ENCODE results near the gene HOXA5. TPM values are rescaled to one million over a fixed set of nuclear protein-coding genes. Genes with fewer than 3 reads are reported as not detected.

HOXA5 gene
- total RNA-seq, 3 donors from 2014 or later = 16.1 to 26.6 (median 23.8) TPM

GRCh38 chr7:27156508-27156898, 13.0 kb upstream of the HOXA5 start, which contains the start of gene HOXA7:
Gene HOXA7 (minus strand): TSS chr7:27156675. CDS start chr7:27156545, 130 bp downstream.
- DNase-seq = peak; percentile 77 to 84 (median 80)
- intact Hi-C loops (cut with DNase I, micrococcal nuclease) = loop anchor here in 1 of 2 donors (10.0 kb wide), 1 partner anchor 782 kb away; no protein-coding TSS in a partner anchor
- no peak for TF ChIP-seq CTCF (IDR thresholded peaks at IDR 0.05)

GRCh38 chr7:27155816-27156507, 12.5 kb upstream of the HOXA5 start:
- ATAC-seq = peak; percentile 32
- H3K4me1 ChIP-seq (ENCODE audit: low read depth) = peaks cover 35% of the 10 kb centered on the region

More at GRCh38 chr7:27156508-27156898, 13.0 kb upstream of the HOXA5 start, which contains the start of gene HOXA7:
- ATAC-seq = no peak
- H3K36me3 ChIP-seq (ENCODE audit: low read depth) = no peaks in the 10 kb centered on the region
- peaks cover 35% of the 10 kb centered on the region for H3K4me1 ChIP-seq (ENCODE audit: low read depth)
- H3K4me3 ChIP-seq = peak within 1 kb of the TSS; percentile 36
- H3K9me3 ChIP-seq = no peaks in the 10 kb centered on the region

GRCh38 chr7:27154901-27155815, 11.7 kb upstream of the HOXA5 start:
- Histone ChIP-seq H3K36me3 (ENCODE audit: low read depth) (no peaks in the 10 kb centered on the region), H3K9me3 (no peaks in the 10 kb centered on the region), H3K4me1 (ENCODE audit: low read depth) (peaks cover 35% of the 10 kb centered on the region), H3K4me3 (no peak overlapping the region)
- DNase-seq (peak in 2 of 3 donors; percentile 66 to 71), ATAC-seq (no peak)
- no peak for TF ChIP-seq CTCF (IDR thresholded peaks at IDR 0.05)
- intact Hi-C loops (cut with DNase I, micrococcal nuclease) = loop anchor here in 1 of 2 donors (10.0 kb wide), 1 partner anchor 780 kb away; no protein-coding TSS in a partner anchor

More at GRCh38 chr7:27155816-27156507, 12.5 kb upstream of the HOXA5 start:
- H3K4me3 ChIP-seq = peak overlapping the region; percentile 36
- H3K36me3 ChIP-seq (ENCODE audit: low read depth) = no peaks in the 10 kb centered on the region
- intact Hi-C loops (cut with DNase I, micrococcal nuclease) = loop anchor here in 1 of 2 donors (10.0 kb wide), 1 partner anchor 781 kb away; no protein-coding TSS in a partner anchor
- no peaks in the 10 kb centered on the region for H3K9me3 ChIP-seq
- no peak for TF ChIP-seq CTCF (IDR thresholded peaks at IDR 0.05)
- DNase-seq = peak in 2 of 3 donors; percentile 75 to 76

- no peak overlapping the region for H3K4me3 ChIP-seq
- no peaks in the 10 kb centered on the region for H3K9me3 ChIP-seq
- DNase-seq (peak in 1 of 3 donors; percentile 48), ATAC-seq (no peak)
- no peak for TF ChIP-seq CTCF (IDR thresholded peaks at IDR 0.05)
- no peaks in the 10 kb centered on the region for H3K36me3 ChIP-seq (ENCODE audit: low read depth)
- peaks cover 37% of the 10 kb centered on the region for H3K4me1 ChIP-seq (ENCODE audit: low read depth)
- intact Hi-C loops (cut with DNase I, micrococcal nuclease) = loop anchor here in 1 of 2 donors (10.0 kb wide), 1 partner anchor 780 kb away; no protein-coding TSS in a partner anchor
These were observed 10.9 kb upstream of the HOXA5 start for GRCh38 chr7:27154369-27154768.

- TF ChIP-seq CTCF (IDR thresholded peaks at IDR 0.05) = no peak
- intact Hi-C loops (cut with DNase I, micrococcal nuclease) = loop anchor here in 1 of 2 donors (10.0 kb wide), 1 partner anchor 779 kb away; no protein-coding TSS in a partner anchor
- Histone ChIP-seq H3K4me3 (no peak overlapping the region), H3K9me3 (no peaks in the 10 kb centered on the region), H3K4me1 (ENCODE audit: low read depth) (peaks cover 39% of the 10 kb centered on the region), H3K36me3 (ENCODE audit: low read depth) (no peaks in the 10 kb centered on the region)
- DNase-seq = peak in 1 of 3 donors; percentile 33
- no peak for ATAC-seq
These were observed 10.0 kb upstream of the HOXA5 start for GRCh38 chr7:27153526-27153925.
